ENCODE data around the gene COL23A1.

The COL23A1 gene

GRCh38 chr5:178474562-178475184 is 115.5 kb downstream of the COL23A1 start:
- DNase-seq (ENCODE audit: low read depth): no peak

GRCh38 chr5:178473854-178474253 is 116.3 kb downstream of the COL23A1 start:
- no peak for DNase-seq (ENCODE audit: low read depth)

GRCh38 chr5:178472138-178472537 is 118.1 kb downstream of the COL23A1 start:
- no peak for DNase-seq (ENCODE audit: low read depth)

GRCh38 chr5:178471711-178472110 is 118.5 kb downstream of the COL23A1 start:
- DNase-seq (ENCODE audit: low read depth): no peak

GRCh38 chr5:178470760-178471025 is 119.5 kb downstream of the COL23A1 start:
- DNase-seq (ENCODE audit: low read depth): no peak

- no peak for DNase-seq (ENCODE audit: low read depth)
Measured at GRCh38 chr5:178469975-178470759, 120.0 kb downstream of the COL23A1 start.

- no peak for DNase-seq (ENCODE audit: low read depth)
Measured at GRCh38 chr5:178469011-178469974, 120.9 kb downstream of the COL23A1 start.

- no peak for DNase-seq (ENCODE audit: low read depth)
Measured at GRCh38 chr5:178468196-178468685, 122.0 kb downstream of the COL23A1 start.

DNA sequence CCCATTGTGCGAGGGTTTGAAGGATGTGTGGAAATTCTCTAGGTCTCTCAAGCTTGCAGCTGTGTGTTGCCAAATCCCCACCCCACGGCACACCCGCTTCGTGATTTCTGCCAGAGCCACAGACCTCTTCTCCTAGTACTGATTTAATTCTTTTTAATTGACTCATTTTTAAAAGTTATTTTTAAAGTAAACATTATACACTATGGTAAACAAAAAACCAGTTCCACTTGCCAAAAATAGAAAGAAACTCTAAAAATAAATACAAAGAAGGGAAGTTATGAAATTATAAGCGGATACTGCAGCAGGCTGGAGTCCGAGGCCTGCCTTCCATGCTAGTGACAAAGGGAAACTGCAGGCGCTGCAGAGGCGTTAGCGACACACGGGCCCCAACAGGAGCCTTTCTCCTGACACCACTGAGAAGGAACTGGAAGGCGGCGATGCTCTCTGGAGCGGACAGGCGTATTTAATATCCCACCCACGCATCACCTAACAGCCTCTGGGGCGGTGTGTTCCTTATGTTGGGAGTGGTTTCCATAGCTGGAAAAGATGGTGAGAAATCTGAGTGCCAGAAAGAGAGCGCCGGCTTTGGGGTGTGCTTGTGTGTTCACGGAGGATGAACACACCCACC is 122.5 kb downstream of the COL23A1 start:
- no peak for DNase-seq (ENCODE audit: low read depth)

DNA sequence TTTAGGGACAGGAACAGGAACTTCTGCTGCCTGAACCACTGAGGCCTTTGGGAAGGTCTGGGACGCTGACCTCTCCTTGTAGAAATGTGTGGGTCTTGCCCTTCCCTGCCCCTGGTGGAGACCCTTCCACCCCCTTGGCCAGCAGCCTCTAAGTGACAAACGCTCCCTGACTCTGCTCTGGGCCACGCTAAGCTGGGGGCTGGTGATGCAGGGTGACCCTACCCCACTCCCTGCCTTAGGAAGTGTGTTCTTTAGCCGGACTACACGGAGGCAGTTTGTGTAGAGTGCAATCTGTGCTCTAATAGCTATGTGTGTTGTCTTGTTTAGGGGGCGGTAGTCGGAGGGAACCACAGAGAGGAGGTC is 123.0 kb downstream of the COL23A1 start:
- DNase-seq (ENCODE audit: low read depth): no peak

- no peak for DNase-seq (ENCODE audit: low read depth)
Measured at GRCh38 chr5:178466342-178466741, 123.9 kb downstream of the COL23A1 start.

- DNase-seq (ENCODE audit: low read depth): no peak
Measured at GRCh38 chr5:178465861-178466288, 124.3 kb downstream of the COL23A1 start.

DNA sequence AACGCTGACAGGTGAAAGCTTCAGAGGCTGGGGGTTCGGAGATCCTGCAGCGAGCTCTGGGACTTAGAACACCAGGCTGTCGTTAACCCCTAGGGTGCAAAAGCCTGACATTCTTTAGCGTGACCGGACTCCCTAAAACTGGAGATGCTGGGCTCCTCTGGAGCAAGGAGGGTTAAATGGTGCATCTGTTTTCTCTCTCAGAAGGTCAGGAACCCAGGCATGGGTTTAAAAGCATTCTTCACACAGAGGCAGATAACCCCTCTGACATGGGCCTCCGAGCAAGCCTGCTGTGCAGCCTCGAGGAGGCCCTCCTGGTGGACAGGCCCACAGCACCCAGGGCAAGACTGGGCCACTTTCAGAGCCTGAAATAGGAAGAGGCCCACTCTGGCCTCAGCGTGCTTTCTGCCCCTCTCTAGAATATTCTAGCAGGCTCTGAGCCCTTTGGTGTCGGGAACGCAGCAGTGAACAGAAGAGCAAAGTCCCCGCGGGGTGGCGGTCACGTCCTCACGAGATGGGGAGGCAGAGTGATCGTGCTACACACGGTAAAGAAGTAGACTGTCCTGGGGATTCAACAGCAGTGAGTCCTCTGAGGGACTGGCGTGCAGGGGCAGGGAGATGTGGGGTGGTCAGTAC is 124.8 kb downstream of the COL23A1 start:
- DNase-seq (ENCODE audit: low read depth): no peak

GRCh38 chr5:178464431-178465048 is 125.7 kb downstream of the COL23A1 start:
- DNase-seq (ENCODE audit: low read depth): no peak

DNA sequence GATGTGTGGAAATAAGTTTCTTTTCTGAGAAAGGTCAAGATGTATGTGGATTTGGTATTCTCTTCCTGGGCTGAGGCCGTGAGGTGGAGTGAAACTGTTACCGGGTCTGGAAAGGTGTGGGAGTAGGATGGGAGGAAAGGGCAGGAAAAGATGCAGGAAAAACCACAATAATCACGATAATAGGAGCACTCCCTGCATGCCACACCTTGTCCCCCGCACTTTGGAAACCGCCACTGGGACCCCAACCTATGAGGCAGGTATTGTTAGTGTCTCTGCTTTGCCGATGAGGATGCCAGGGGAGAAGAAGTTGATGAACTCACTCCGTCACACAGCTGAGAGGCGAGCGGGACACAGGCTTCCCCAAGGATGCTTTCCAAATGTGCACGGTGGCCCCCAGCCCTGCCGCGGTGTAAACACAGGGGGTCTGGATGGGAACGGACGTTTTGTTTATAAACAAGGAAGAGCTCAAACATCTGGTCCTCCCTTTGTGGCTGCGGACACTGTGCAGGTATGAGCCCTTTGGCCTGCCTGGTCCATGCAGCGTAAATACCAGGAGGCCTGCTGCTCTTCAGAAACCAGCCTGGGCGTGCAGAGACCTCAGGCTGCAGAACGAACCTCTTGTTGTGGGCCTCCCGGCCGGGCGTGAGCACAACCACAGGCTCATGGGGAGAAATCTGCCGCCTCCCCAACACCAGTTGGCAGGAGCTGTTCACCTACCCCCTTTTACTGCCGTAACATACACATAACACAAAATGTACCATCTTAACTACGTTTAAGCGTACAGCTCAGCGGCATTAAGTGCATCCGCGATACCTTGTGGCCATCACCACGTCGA is 126.7 kb downstream of the COL23A1 start:
- no peak for DNase-seq (ENCODE audit: low read depth)

DNA sequence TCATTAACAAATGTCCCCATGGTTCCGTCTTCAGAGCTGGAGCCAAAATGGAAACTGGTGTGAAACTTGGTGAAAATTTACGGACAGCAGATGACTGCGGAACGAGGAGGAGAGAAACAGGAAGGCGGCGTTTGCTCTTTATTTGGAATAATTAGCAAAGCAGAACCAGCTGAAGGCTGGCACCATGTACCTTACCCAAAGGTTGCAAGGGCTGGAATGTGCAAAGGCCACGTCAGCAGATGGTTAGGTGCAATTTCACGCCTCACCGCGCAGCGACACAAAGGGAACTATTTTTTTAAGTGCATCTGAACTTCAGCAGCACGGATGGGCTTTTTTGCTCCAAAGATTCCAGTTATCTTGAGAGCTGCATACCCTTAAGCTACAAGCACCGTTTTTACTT is 127.4 kb downstream of the COL23A1 start:
- DNase-seq (ENCODE audit: low read depth): no peak

- no peak for DNase-seq (ENCODE audit: low read depth)
Measured at GRCh38 chr5:178462076-178462475, 128.1 kb downstream of the COL23A1 start.

- DNase-seq (ENCODE audit: low read depth): peak; percentile 2
Measured at GRCh38 chr5:178461004-178461730, 129.0 kb downstream of the COL23A1 start.

- no peak for DNase-seq (ENCODE audit: low read depth)
Measured at GRCh38 chr5:178460598-178460997, 129.6 kb downstream of the COL23A1 start.

GRCh38 chr5:178460174-178460573 is 130.0 kb downstream of the COL23A1 start:
- DNase-seq (ENCODE audit: low read depth): no peak

Measured in activated T-helper 9 cell treated with anti-CD3 and anti-CD28 coated beads, Interleukin-2, amount 50 U/mL, for 16 hours (primary cell).